ENCODE data around the gene MTARC2.

GRCh38 chr1:220797553-220797952 lies 49.4 kb downstream of the MTARC2 start:
- TF ChIP-seq CTCF (IDR thresholded peaks at IDR 0.05) (no peak), POLR2A (IDR thresholded peaks at IDR 0.05) (no peak)
